ENCODE measurements around the gene PDE1A.
A peak's percentile ranks its signal among the peaks of the same experiment; 100 is the strongest.
"Not testable (repeated sequence)": the region's sequence is repeated elsewhere in the genome, so short reads cannot be mapped to it uniquely, and the experiment has no call there.

Gene PDE1A

DNA sequence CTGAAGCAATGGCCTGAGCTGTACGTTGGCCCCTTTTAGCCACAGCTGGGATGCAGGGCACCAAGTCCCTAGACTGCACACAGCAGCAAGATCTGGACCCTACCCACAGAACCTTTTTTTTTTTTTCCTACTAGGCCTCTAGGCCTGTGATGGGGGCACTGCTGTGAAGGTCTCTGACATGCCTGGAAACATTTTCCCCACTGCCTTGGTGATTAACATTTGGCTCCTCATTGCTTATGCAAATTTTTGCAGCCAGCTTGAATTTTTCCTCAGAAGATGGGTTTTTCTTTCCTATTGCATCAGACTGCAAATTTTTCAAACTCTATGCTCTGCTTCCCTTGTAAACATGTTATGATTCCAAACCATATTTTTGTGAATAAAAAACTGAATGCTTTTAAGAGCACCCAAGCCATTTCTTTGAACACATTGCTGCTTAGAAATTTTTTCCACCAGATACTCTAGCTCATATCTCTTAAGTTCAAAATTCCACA is 33.5 kb downstream of the PDE1A start:
- no peak for TF ChIP-seq CTCF (IDR thresholded peaks at IDR 0.05)
- DNase-seq (ENCODE audit: low spot score) = no peak
- Histone ChIP-seq H3K4me3 (no peak overlapping the region), H3K27ac (no peak overlapping the region)

GRCh38 chr2:182391443-182391842 is 35.4 kb downstream of the PDE1A start:
- Histone ChIP-seq H3K4me3 (no peak overlapping the region), H3K27ac (no peak overlapping the region)
- DNase-seq (ENCODE audit: low spot score) = no peak
- TF ChIP-seq CTCF (IDR thresholded peaks at IDR 0.05) = no peak

DNA sequence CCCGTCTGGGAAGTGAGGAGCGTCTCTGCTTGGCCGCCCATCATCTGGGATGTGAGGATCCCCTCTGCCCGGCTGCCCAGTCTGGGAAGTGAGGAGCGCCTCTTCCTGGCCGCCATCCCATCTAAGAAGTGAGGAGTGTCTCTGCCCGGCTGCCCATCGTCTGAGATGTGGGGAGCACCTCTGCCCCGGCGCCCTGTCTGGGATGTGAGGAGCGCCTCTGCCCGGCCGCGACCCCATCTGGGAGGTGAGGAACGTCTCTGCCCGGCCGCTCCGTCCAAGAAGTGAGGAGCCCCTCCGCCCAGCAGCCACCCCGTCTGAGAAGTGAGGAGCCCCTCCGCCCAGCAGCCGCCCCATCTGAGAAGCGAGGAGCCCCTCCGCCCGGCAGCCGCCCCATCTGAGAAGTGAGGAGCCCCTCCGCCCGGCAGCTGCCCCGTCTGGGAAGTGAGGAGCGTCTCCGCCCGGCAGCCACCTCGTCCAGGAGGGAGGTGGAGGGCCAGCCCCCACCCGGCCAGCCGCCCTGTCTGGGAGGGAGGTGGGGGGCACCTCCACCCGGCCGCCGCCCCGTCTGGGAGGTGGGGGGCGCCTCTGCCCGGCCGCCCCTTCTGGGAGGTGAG is 40.5 kb downstream of the PDE1A start:
- DNase-seq (ENCODE audit: low spot score); H3K4me3 ChIP-seq; H3K27ac ChIP-seq: not testable (repeated sequence)

DNA sequence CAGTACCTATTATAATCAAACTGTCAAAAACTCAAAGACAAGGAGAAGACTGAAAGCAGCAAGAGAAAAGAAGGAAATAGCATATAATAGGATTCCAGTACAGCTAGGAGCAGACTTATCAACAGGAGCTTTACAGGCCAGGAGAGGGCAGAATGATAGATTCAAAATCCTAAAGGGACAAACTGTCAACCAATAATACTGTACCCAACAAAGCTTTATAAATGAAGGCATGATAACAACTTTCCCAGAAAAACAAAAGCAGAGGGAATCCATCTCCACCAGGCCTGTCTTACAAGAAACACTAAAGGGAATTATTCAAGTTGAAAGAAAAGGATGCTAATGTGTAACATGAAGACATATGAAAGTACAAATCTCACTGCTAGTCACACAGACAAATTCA is 42.0 kb downstream of the PDE1A start:
- Histone ChIP-seq H3K4me3 (no peak overlapping the region), H3K27ac (no peak overlapping the region)
- no peak for DNase-seq (ENCODE audit: low spot score)
- TF ChIP-seq CTCF (IDR thresholded peaks at IDR 0.05) = no peak

- TF ChIP-seq CTCF (IDR thresholded peaks at IDR 0.05) = no peak
- H3K27ac ChIP-seq = no peak overlapping the region
- no peak for DNase-seq (ENCODE audit: low spot score)
- no peak overlapping the region for H3K4me3 ChIP-seq
These were observed 45.6 kb downstream of the PDE1A start for GRCh38 chr2:182381225-182381624.

DNA sequence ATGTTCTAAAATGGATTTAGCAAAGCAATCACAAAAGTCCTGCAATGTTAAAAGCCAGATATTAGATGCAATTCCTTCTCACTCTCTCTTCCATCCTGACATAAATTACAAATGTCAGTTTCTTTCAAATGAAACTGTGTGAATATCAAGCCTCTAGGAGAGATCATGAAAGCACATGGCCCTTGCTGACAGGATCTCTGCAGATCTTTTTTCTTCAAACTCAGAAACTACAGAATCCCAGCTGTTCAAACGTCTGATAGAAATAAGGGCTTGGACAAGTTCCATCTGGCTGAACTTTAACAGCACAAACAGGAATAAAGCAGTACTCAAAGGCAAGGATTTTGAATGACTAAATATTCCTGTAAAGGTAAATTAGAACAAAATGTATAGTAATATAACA is 47.6 kb downstream of the PDE1A start:
- H3K27ac ChIP-seq = peak overlapping the region; percentile 32 to 44
- TF ChIP-seq CTCF (IDR thresholded peaks at IDR 0.05) = no peak
- H3K4me3 ChIP-seq = no peak overlapping the region
- DNase-seq (ENCODE audit: low spot score) = no peak

GRCh38 chr2:182378759-182379158 is 48.1 kb downstream of the PDE1A start:
- Histone ChIP-seq H3K4me3 (no peak overlapping the region), H3K27ac (peak overlapping the region; percentile 9 to 32)
- no peak for DNase-seq (ENCODE audit: low spot score)
- TF ChIP-seq CTCF (IDR thresholded peaks at IDR 0.05) = no peak

Measured in coronary artery (tissue), 2 donors.